Medulla oblongata (tissue), 1 donor: ENCODE measurements around the gene PAM.

Source experiments
- DNase-seq: peaks from one replicate; pipeline ENCODE4 v3.0.0-alpha.2; 2015; ENCODE audit errors: extremely low spot score

The PAM gene

GRCh38 chr5:102933721-102934459 lies 178.8 kb downstream of the PAM start:
- DNase-seq: no peak

- no peak for DNase-seq
Measured at GRCh38 chr5:102937894-102938293, 182.8 kb downstream of the PAM start.

GRCh38 chr5:102941111-102941510 lies 186.0 kb downstream of the PAM start:
- no peak for DNase-seq

GRCh38 chr5:102946414-102946813 lies 191.3 kb downstream of the PAM start:
- DNase-seq: no peak

DNA sequence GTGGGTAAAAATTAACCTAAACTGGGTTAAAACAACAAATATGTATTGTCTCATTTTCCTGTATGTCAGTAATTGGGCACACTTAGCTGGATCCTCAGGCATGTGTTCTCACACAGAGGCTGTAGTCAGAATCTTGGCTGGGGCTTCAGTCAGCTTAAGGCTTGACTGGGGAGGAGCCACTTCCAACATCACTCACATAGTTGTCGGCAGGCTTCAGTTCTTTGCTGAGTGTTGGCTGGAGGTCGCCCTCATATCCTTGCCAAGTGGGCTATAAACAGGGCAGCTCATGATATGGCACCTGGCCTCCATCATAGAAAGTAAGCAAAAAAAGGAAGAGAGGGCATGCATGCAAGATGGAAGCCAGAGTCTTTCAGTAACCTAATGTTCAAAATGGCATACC lies 191.9 kb downstream of the PAM start:
- DNase-seq: no peak

DNA sequence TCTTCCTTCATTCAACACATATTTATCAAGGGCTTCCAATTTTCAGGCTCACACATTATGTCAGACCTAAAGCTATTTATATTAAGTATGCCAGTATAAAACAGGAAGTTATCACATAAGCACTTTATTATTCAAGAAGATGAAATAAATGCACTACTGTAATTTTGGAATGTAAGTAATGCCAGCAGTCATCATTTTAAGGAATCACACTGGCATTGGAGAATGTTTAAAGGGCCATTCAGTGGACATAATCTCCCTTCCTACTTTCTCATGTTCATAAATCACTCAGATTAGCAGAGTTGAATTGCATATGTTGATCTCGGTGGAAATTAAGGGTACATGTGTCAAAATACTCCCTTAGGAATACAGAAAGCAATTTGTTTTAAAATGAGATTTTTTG lies 200.4 kb downstream of the PAM start:
- no peak for DNase-seq

DNA sequence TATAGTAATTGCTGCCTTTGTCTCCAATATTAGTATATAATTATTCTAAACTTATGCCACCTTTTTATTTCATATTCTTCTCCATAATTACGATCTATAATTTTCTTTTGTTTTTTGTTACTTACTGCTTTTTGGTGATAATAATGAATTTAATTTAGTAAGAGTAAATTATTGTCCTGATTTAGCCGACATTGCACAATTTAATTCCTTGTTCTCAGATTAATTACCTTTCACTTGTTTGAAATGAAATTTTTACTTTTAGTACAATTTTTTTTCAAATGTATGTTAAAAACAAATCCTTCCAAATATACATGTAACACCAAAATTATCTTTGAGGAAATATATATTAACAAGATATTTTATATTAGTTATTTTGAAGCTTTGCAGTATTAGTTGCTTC lies 201.5 kb downstream of the PAM start:
- DNase-seq: no peak

DNA sequence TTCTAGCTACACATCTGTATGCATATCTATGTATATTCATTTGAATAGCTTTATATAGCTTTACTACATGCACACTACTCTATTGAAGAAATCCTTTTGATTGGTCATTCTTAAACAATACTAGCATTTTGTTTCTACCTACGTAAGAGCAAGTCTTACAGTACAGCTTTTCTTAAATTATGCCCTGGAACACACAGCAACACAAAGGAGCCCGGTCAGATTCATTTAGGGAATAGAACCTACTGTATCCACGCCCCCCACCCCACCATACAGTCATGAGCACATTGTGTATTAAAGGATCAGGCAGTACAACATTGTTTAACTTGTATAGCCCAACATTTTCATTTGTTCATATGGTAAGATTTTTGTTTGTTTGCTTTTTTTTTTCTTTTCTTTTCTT lies 202.0 kb downstream of the PAM start:
- DNase-seq: no peak

DNA sequence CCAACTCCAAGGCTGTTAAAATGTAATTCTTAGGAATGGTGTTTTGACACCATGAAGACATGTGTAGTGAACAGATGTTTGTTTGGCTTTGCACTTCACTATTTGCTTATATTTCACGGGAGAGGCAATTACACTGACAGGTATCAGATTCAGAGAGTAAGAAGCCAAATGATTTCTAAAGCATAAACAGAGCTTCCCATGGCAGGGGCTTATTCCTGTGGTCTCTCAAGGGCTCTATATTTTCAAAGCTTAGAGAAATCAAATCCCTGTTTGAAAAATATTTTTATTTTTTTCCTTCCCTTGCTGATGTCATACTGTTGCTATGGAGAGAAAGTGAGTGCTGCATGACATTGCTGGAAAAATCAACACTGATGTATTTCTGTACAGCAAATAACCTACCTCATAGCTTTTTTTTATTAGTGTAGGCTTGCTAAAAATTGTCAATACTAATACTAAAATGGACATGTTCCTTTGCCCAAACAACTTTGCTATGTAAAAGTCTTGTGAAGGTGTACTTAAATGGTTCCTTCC lies 203.4 kb downstream of the PAM start:
- DNase-seq: no peak

DNA sequence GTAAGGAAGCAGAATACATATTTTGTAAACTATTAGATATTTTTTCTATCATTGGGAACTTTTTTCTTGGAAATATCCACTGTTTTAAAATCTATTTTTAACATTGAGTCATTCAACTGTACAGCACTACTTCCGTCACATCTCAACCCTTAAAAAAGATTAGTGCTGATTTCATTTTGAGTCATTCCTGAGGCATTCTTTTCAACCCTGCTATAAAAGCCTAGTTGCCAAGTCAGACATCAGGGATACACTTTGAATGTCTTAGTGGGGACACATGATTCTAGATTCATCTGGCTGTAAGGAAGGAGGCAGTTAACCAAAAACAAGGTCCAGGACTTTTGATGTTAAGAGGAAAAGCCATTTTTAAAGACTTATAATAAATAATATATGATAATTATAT lies 203.9 kb downstream of the PAM start:
- DNase-seq: no peak

GRCh38 chr5:102961671-102962070 lies 206.6 kb downstream of the PAM start:
- DNase-seq: no peak

DNA sequence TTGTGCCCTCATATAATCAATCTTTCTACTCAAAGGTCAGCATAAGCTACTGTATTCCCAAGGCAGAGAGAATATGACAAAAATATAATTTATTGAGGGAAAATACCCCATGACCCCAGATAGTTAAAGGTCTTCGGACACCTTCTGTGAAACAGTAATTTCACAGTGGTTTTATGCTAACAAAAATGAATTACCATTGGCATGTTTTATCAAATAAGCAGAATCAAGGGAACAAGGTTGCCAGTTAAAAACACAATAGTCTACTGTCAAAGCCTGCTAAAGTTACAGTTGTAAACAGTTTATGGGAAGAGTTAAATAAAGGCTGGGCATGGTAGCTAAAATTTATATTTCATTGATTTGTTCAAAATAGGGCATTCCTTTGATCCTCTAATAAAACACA lies 210.5 kb downstream of the PAM start:
- no peak for DNase-seq

DNA sequence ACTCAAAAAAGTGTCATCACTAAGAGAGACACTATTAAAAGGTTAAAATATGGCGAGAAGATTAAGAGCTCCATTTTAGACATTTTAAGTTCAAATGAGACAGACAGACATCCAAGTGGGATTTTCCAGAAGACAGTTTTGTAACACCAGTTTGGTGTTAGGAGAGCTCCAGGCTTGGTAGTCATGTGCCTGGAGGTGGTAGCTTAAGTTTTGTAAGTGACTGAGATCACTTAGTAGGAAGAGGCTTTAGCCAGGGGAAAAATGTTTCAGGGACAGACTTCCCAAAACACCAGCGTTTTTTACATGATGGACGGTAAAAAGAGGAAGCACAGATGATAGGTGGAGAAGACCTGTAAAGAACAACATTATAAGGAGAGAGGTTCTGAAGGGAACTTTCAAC lies 214.5 kb downstream of the PAM start:
- DNase-seq: no peak

DNA sequence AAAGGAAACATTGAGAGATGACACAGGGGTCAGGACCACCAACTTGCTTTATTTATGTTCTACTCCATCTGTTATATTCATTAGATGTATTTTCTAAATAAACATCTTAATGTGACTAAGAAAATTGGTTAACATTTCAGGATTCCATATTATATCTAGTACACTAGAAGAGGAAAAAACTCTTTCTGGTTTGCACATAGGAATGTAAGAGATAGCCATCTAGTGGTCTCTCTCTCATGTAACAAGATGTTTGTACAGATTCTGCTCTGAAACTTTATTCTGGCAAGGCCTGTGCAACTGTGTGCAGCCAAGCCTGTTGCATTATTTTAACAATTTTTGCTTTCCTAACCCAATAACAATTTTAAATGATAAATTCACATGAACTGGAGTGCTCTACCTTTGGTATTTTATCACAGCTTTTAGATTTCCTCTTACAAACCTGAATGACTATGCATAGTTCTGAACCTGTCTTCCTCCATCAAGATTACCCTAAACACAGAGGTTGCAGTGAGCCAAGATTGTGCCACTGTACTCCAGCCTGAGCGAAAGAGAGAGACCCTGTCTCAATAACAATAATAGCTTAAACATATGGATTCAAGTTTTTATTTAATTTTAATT lies 216.7 kb downstream of the PAM start:
- peak; percentile 34 for DNase-seq

- no peak for DNase-seq
Measured at GRCh38 chr5:102974177-102974576, 219.1 kb downstream of the PAM start.

DNA sequence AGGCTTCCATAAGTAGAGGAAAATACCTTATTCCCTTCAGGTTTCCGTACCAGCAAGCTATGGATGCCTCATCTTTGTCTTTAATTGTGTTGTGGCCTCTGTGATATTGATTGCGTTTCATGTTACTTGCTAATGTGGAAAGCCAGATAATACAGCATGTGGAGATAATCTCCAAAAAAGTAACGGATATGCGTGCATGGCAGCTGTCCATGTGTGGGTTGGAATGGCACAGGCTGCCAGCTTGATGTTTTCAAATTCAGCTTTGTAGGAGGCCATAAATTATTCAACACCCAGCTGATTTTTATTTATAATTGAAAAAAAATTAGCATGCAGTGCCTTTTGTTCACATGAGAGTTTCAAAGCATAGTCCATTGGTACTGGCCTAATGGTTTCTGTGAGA lies 219.9 kb downstream of the PAM start:
- no peak for DNase-seq

DNA sequence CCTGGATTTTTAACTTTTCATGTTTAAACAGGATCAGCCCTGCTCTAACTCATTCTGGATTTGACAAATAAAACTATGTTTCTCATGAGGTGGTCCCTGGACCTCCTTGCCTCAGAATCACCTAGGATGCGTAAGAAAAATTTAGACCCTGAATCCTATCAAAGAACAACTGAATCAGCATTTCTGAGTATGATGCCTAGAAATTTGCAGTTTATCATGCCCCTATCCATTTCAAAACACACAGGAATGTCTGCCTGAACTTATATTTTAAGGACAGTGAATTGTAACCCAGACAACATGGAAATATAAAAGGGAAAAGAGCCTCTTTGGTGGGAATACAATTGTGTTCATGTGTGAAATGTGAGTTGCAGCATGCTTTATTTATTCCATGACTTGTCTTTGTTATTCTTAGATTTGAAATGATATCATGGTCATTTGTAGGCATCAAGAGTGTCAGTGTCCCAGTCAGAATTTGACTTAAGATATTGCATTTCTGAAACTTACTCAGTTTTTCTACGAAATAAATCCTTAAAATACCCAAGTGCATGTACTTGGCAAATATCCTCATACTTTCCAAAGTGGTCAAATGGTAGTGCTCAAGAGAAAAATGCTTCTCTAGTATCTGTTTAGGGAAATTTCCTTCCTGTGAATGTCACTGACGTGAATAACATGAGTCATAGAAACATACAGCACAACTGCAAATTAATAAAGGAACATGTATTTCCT lies 220.5 kb downstream of the PAM start:
- no peak for DNase-seq

DNA sequence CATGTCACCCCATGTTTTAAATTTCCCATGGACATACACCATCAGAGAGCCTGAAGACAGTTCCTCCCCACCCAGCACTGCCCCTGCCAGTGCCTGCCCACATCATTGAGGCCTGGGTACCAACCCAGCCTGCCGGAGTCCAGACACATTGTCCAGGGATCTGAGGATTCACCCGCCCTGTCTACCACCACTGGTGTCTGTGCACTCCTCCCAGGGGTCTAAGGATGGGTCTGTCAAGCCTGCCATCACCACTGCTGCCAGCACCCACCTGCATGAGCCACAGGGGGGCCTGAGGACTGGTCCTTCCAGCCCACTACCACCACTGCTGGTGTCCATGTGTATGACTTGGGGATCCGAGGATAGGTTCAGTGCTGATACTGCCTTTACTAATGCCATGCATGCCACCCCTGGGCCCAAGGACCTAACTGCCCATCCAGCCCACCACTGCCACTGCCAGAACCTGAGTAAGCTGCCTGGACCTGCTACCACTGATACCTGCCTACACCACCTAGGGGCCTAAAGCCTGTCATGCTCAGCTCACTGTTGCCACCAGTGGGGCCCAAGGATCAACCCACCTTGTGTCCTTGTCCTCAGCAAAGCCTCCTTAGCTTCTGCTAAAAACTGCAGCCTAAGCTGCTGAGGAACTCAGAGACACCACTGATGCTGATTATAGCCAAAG lies 227.0 kb downstream of the PAM start:
- no peak for DNase-seq

GRCh38 chr5:102986074-102986473 lies 231.0 kb downstream of the PAM start:
- DNase-seq: no peak

- no peak for DNase-seq
Measured at GRCh38 chr5:102988459-102988858, 233.4 kb downstream of the PAM start.

DNA sequence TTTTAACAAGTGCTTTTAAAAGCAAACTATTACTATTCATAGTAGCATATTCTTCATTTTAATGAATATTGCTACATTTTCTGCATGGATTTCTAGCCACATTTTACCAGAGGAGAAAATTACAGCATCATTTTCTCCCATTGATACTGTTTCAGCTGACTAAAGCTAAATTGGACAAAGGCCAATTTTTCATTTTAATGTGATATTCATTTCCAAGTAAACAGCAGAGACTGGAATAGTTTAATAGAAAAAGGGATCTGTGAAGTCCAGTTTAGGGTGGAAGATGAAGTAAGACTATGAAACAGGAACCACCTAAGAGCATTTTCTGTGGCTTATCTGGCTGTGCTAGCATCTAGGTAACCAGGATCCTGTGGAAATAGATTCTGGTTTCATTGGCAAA lies 236.7 kb downstream of the PAM start:
- DNase-seq: no peak

GRCh38 chr5:102996011-102996575 lies 241.0 kb downstream of the PAM start:
- DNase-seq: no peak
